Stimulated activated CD8-positive, alpha-beta memory T cell treated with anti-CD3 and anti-CD28 coated beads, Interleukin-12 subunit alpha, Interleukin-12 subunit beta, amount 100 ng/mL, for 1 hour (primary cell): ENCODE data around the gene MT1M.
A peak's percentile ranks its signal among the peaks of the same experiment; 100 is the strongest.
"Not testable (repeated sequence)": the region's sequence is repeated elsewhere in the genome, so short reads cannot be mapped to it uniquely, and the experiment has no call there.

Experiments
- DNase-seq: peaks from one replicate; pipeline ENCODE4 v3.0.0-alpha.2; 2020; ENCODE audit warnings: low read depth

Gene MT1M

GRCh38 chr16:56674570-56674969 lies 42.1 kb downstream of the MT1M start:
- DNase-seq, result not testable (repeated sequence)

GRCh38 chr16:56675685-56676210 lies 43.3 kb downstream of the MT1M start:
- no peak for DNase-seq

- no peak for DNase-seq
Measured at GRCh38 chr16:56677474-56677873, 45.0 kb downstream of the MT1M start.

- DNase-seq, result no peak
Measured at GRCh38 chr16:56679078-56679730, 46.7 kb downstream of the MT1M start.

GRCh38 chr16:56679818-56680217 lies 47.4 kb downstream of the MT1M start:
- DNase-seq, result no peak

GRCh38 chr16:56681939-56682702 lies 49.7 kb downstream of the MT1M start, which contains the start of gene MT1X:
MT1X (plus strand) TSS chr16:56682470; CDS start chr16:56682541, 71 bp downstream.
- peak; percentile 76 for DNase-seq

- no peak for DNase-seq
Measured at GRCh38 chr16:56682703-56683397, 50.4 kb downstream of the MT1M start.
